ENCODE measurements around the gene LBX2. TPM values are rescaled to one million over a fixed set of nuclear protein-coding genes. Genes with fewer than 3 reads are reported as not detected.

LBX2 gene
- total RNA-seq, 4 donors from 2014 or later, result 0.80 to 3.8 (median 1.6) TPM; not detected in 1

- no peaks in the 10 kb centered on the region for H3K27me3 ChIP-seq
- no peak overlapping the region for H3K4me3 ChIP-seq
- TF ChIP-seq EP300 (IDR thresholded peaks at IDR 0.05; ENCODE audit: low read depth) (no peak), POLR2AphosphoS5 (IDR thresholded peaks at IDR 0.05) (no peak), POLR2A (IDR thresholded peaks at IDR 0.05) (no peak), CTCF (IDR thresholded peaks at IDR 0.05) (peak in 1 of 5 experiments; percentile 3)
- in situ Hi-C loops (cut with MboI; ENCODE audit: low pct_ligation_motif_present in 1 of 4, low pct_unique_long_range_greater_than_20kb in 1 of 4, low sequenced_read_pairs in 3 of 4), result loop anchor here in 2 of 4 donors (25.0 kb wide), 1 partner anchor 112 kb away; no protein-coding TSS in a partner anchor
- H3K27ac ChIP-seq, result no peak overlapping the region
- 67 to 93% methylated on average over 2 to 5 of the region's 5 CpGs for WGBS, 2 donors (ENCODE audit: low coverage in 1 of 2)
- no peaks in the 10 kb centered on the region for H3K9me3 ChIP-seq
- peaks cover 12 to 23% (median 15%) of the 10 kb centered on the region in 4 donors for H3K4me1 ChIP-seq
- DNase-seq, result no peak
- peaks cover 0 to 11% (median 0%) of the 10 kb centered on the region in 4 donors for H3K36me3 ChIP-seq
- intact Hi-C loops (cut with DNase I; ENCODE audit: low total_unique reads), result no loop called here
These were observed 24.5 kb downstream of the LBX2 start for GRCh38 chr2:74474899-74475298.

DNA sequence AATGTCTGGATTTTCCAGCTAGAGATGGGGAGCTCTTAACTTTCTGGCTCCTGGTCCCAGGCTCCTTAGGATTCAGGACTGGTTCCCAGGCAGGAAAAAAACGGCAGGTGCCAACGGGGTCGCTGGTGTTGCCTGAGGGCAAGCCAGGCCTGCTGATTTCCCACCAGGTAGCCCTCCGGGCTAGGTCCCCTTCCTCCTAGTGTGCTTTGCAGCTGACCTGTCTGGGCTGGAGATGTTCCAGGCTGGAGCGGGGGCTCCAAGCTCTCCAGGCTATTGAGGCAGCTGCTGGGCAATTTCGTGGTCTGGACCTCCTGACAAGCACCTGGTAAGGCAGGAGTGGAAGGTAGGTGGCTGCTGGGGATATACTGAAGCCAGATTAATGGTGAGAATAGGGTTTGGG is 24.9 kb downstream of the LBX2 start:
- Histone ChIP-seq H3K36me3 (peaks cover 0 to 11% (median 0%) of the 10 kb centered on the region in 4 donors), H3K27me3 (no peaks in the 10 kb centered on the region), H3K4me3 (no peak overlapping the region), H3K27ac (no peak overlapping the region), H3K4me1 (peaks cover 12 to 23% (median 15%) of the 10 kb centered on the region in 4 donors), H3K9me3 (no peaks in the 10 kb centered on the region)
- no peak for DNase-seq
- no peak for TF ChIP-seq CTCF (IDR thresholded peaks at IDR 0.05)
- no peak for TF ChIP-seq POLR2AphosphoS5 (IDR thresholded peaks at IDR 0.05)
- no peak for TF ChIP-seq EP300 (IDR thresholded peaks at IDR 0.05; ENCODE audit: low read depth)
- no peak for TF ChIP-seq POLR2A (IDR thresholded peaks at IDR 0.05)
- intact Hi-C loops (cut with DNase I; ENCODE audit: low total_unique reads), result no loop called here
- 88% methylated on average over 6 of the region's 6 CpGs; no CpG with 5 or more reads in 1 of the 2 donors for WGBS, 2 donors (ENCODE audit: low coverage in 1 of 2)
- in situ Hi-C loops (cut with MboI; ENCODE audit: low pct_ligation_motif_present in 1 of 4, low pct_unique_long_range_greater_than_20kb in 1 of 4, low sequenced_read_pairs in 3 of 4), result no loop called here

DNA sequence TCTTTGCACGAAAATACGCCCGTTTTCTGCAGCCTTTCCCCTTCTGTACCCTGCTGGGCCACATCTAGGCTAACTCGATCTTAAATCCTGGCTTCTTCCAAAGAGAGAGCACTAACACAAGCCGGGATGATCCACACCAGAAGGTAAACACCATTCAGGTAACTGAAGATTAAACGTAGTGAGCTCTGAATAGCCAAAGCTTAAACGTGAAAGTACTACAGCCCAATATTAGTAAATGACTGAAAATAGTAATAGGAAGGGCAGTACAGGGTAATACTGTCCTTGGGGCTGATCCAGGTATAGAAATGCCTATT is 26.5 kb downstream of the LBX2 start:
- H3K27me3 ChIP-seq, result no peaks in the 10 kb centered on the region
- no peaks in the 10 kb centered on the region for H3K9me3 ChIP-seq
- peaks cover 0 to 11% (median 0%) of the 10 kb centered on the region in 4 donors for H3K36me3 ChIP-seq
- intact Hi-C loops (cut with DNase I; ENCODE audit: low total_unique reads) (loop anchor here (1.0 kb wide), 1 partner anchor 16 kb away; no protein-coding TSS in a partner anchor), in situ Hi-C loops (cut with MboI; ENCODE audit: low pct_ligation_motif_present in 1 of 4, low pct_unique_long_range_greater_than_20kb in 1 of 4, low sequenced_read_pairs in 3 of 4) (no loop called here)
- WGBS, 2 donors (ENCODE audit: low coverage in 1 of 2), result 5 to 6% methylated on average over 4 to 7 of the region's 7 CpGs
- H3K27ac ChIP-seq, result peak overlapping the region; percentile 89 to 99 (median 91)
- no peak for DNase-seq
- no peak for TF ChIP-seq CTCF (IDR thresholded peaks at IDR 0.05)
- H3K4me3 ChIP-seq, result peak overlapping the region; percentile 39 to 87 (median 60)
- peaks cover 12 to 23% (median 15%) of the 10 kb centered on the region in 4 donors for H3K4me1 ChIP-seq

DNA sequence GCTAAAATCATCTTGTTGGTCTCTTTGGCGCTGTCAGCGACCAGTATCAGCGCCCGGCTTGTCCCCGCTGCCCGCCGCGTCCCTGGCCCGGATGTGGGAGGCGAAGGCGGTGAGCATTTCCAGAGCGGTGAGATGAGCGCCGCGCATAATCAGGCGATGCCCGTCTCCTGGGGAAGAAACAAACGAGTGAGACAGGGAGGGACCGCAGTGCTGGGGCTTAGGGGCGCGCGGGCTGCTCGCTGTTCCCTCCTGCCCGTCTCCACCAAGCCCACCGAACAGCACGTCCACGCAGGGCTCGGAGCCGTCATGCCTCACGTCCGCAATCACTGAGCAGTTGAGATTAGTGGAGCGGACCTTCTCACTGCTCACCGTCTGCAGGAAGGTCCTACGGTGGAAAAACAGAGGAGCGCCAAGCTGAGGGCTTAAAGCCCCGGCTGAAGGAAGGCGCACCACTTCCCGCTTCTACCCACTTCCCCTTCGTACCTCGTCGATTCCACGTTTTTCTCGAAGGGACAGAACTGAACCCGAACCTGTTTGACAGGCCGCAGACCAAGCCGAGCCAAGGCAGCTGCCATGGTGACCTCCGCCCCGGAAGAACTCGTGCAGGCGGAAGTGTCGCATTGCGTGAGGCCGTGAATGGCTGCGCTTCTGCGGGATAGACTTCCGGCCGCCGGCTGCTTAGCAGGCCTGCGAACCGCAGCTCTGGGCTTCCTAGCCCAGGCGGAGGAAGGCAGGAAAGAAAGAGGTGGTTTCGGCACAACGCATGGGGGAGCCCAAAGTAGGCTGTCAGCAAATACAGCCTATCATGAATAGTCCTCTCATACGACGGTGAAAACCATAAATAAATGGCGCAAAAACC is 27.1 kb downstream of the LBX2 start, which contains the start of gene MRPL53:
MRPL53 (minus strand) TSS at position 595 of the 859 bp plus-strand sequence; CDS start at position 575, 20 bp downstream.
- Histone ChIP-seq H3K9me3 (no peaks in the 10 kb centered on the region), H3K27me3 (no peaks in the 10 kb centered on the region), H3K36me3 (peaks cover 0 to 11% (median 0%) of the 10 kb centered on the region in 4 donors), H3K27ac (peak within 1 kb of the TSS; percentile 89 to 99 (median 91)), H3K4me3 (peak within 1 kb of the TSS; percentile 39 to 87 (median 60)), H3K4me1 (peaks cover 12 to 23% (median 15%) of the 10 kb centered on the region in 4 donors)
- in situ Hi-C loops (cut with MboI; ENCODE audit: low pct_ligation_motif_present in 1 of 4, low pct_unique_long_range_greater_than_20kb in 1 of 4, low sequenced_read_pairs in 3 of 4) (no loop called here), intact Hi-C loops (cut with DNase I; ENCODE audit: low total_unique reads) (no loop called here)
- WGBS, 2 donors (ENCODE audit: low coverage in 1 of 2), result 0% methylated on average over 66 of the region's 66 CpGs; no CpG with 5 or more reads in 1 of the 2 donors
- DNase-seq, result peak; percentile 95
- TF ChIP-seq POLR2A (IDR thresholded peaks at IDR 0.05) (peak; percentile 91), EP300 (IDR thresholded peaks at IDR 0.05; ENCODE audit: low read depth) (no peak), CTCF (IDR thresholded peaks at IDR 0.05) (peak in 1 of 5 experiments; percentile 20), POLR2AphosphoS5 (IDR thresholded peaks at IDR 0.05) (peak; percentile 70 to 99 (median 97))

Measured in transverse colon (tissue), 4 donors.